WTC11 (cell line): ENCODE data around the gene SELENOH. TPM values are rescaled to one million over a fixed set of nuclear protein-coding genes. Genes with fewer than 3 reads are reported as not detected.

Experiments used
- ATF1 ChIP-seq: sonication (generic); formaldehyde crosslinking; IDR thresholded peaks from 2 replicates; pipeline ENCODE4 v1.8.1; 2023; ENCODE audit warnings: mild to moderate bottlenecking, moderate library complexity, missing genetic modification reagents
- ATF6 ChIP-seq: sonication (generic); formaldehyde crosslinking; IDR thresholded peaks from 2 replicates; pipeline ENCODE4 v1.8.1; 2023; ENCODE audit warnings: mild to moderate bottlenecking, missing genetic modification reagents
- CBFB ChIP-seq: sonication (generic); formaldehyde crosslinking; IDR thresholded peaks from 2 replicates; pipeline ENCODE4 v1.8.1; 2022; ENCODE audit warnings: mild to moderate bottlenecking, low read depth, missing genetic modification reagents
- CDX4 ChIP-seq: fragments of 250-450 bp; sonication (Bioruptor Pico); IDR thresholded peaks from 2 replicates; pipeline ENCODE4 v1.9.0; 2021; ENCODE audit warnings: moderate library complexity, mild to moderate bottlenecking, inconsistent platforms, borderline replicate concordance
- E2F1 ChIP-seq: sonication (generic); formaldehyde crosslinking; IDR thresholded peaks from 2 replicates; pipeline ENCODE4 v1.8.0; 2022; ENCODE audit warnings: mild to moderate bottlenecking, missing genetic modification reagents
- EMX1 ChIP-seq: fragments of 250-450 bp; sonication (Bioruptor Pico); IDR thresholded peaks from 2 replicates; pipeline ENCODE4 v1.8.0; 2021; ENCODE audit warnings: mild to moderate bottlenecking
- ERG ChIP-seq: fragments of 250-450 bp; sonication (Bioruptor Pico); IDR thresholded peaks from 2 replicates; pipeline ENCODE4 v1.8.0; 2021; ENCODE audit warnings: mild to moderate bottlenecking
- ESRRA ChIP-seq: sonication (generic); formaldehyde crosslinking; IDR thresholded peaks from 2 replicates; pipeline ENCODE4 v1.8.1; 2022; ENCODE audit warnings: mild to moderate bottlenecking, missing genetic modification reagents, borderline replicate concordance
- FOXK1 ChIP-seq: sonication (generic); formaldehyde crosslinking; IDR thresholded peaks from 2 replicates; pipeline ENCODE4 v1.8.0; 2022; ENCODE audit warnings: mild to moderate bottlenecking, moderate library complexity, missing genetic modification reagents
- GRHL2 ChIP-seq: fragments of 250-450 bp; sonication (Bioruptor Pico); IDR thresholded peaks from 2 replicates; pipeline ENCODE4 v1.8.0; 2022; ENCODE audit warnings: mild to moderate bottlenecking, moderate library complexity; ENCODE audit not compliant: insufficient replicate concordance, severe bottlenecking
- JAZF1 ChIP-seq: fragments of 250-450 bp; sonication (Bioruptor Pico); IDR thresholded peaks from 2 replicates; pipeline ENCODE4 v1.9.0; 2021; ENCODE audit warnings: moderate library complexity, mild to moderate bottlenecking, inconsistent platforms
- NR3C1 ChIP-seq: sonication (generic); formaldehyde crosslinking; conservative IDR thresholded peaks from 2 replicates; pipeline ENCODE4 v1.8.1; 2023; ENCODE audit warnings: low read depth, mild to moderate bottlenecking, missing genetic modification reagents
- OVOL2 ChIP-seq: fragments of 250-450 bp; sonication (Bioruptor Pico); IDR thresholded peaks from 2 replicates; pipeline ENCODE4 v1.9.0; 2021; ENCODE audit warnings: mild to moderate bottlenecking, borderline replicate concordance
- PRDM15 ChIP-seq: sonication (generic); formaldehyde crosslinking; IDR thresholded peaks from 2 replicates; pipeline ENCODE4 v1.8.0; 2022; ENCODE audit warnings: missing genetic modification reagents
- PREB ChIP-seq: sonication (generic); formaldehyde crosslinking; IDR thresholded peaks from 2 replicates; pipeline ENCODE4 v1.8.1; 2022; ENCODE audit warnings: mild to moderate bottlenecking, missing genetic modification reagents, moderate library complexity, borderline replicate concordance
- RELA ChIP-seq: sonication (generic); formaldehyde crosslinking; IDR thresholded peaks from 2 replicates; pipeline ENCODE4 v1.8.1; 2022; ENCODE audit warnings: missing genetic modification reagents, mild to moderate bottlenecking, borderline replicate concordance
- TEAD1 ChIP-seq: sonication (generic); formaldehyde crosslinking; IDR thresholded peaks from 2 replicates; pipeline ENCODE4 v1.8.0; 2022; ENCODE audit warnings: mild to moderate bottlenecking, missing genetic modification reagents
- TEAD4 ChIP-seq: sonication (generic); formaldehyde crosslinking; IDR thresholded peaks from 2 replicates; pipeline ENCODE4 v1.8.0; 2022; ENCODE audit warnings: mild to moderate bottlenecking, missing genetic modification reagents
- TP53 ChIP-seq: sonication (generic); formaldehyde crosslinking; IDR thresholded peaks from 2 replicates; pipeline ENCODE4 v1.8.1; 2023; ENCODE audit warnings: mild to moderate bottlenecking, missing genetic modification reagents
- USF1 ChIP-seq: sonication (generic); formaldehyde crosslinking; IDR thresholded peaks from 2 replicates; pipeline ENCODE4 v1.8.0; 2022; ENCODE audit warnings: mild to moderate bottlenecking, missing genetic modification reagents
- ZBTB21 ChIP-seq: sonication (generic); formaldehyde crosslinking; IDR thresholded peaks from 2 replicates; pipeline ENCODE4 v1.8.1; 2023; ENCODE audit warnings: mild to moderate bottlenecking, missing genetic modification reagents, borderline replicate concordance
- ZNF138 ChIP-seq: sonication (generic); formaldehyde crosslinking; conservative IDR thresholded peaks from 2 replicates; pipeline ENCODE4 v1.8.1; 2022; ENCODE audit warnings: mild to moderate bottlenecking, moderate library complexity, missing genetic modification reagents
- ZNF396 ChIP-seq: fragments of 250-450 bp; sonication (Bioruptor Pico); IDR thresholded peaks from 2 replicates; pipeline ENCODE4 v1.8.0; 2021; ENCODE audit warnings: mild to moderate bottlenecking, moderate library complexity, borderline replicate concordance
- ZNF425 ChIP-seq: fragments of 250-450 bp; sonication (Bioruptor Pico); conservative IDR thresholded peaks from 2 replicates; pipeline ENCODE4 v1.9.0; 2021; ENCODE audit warnings: mild to moderate bottlenecking
- ZNF671 ChIP-seq: fragments of 250-450 bp; sonication (Bioruptor Pico); IDR thresholded peaks from 2 replicates; pipeline ENCODE4 v1.8.0; 2021; ENCODE audit warnings: mild to moderate bottlenecking
- total RNA-seq: library from RNA; stranded (reverse); gene quantifications from 3 replicates; pipeline ENCODE4 v1.2.3, GENCODE V29; 2021

The SELENOH gene
- total RNA-seq, 1 experiment from 2014 or later = 251 TPM

GRCh38 chr11:57741132-57742086 is at the start of gene SELENOH (continued):
- TF ChIP-seq FOXK1 (CRISPR knock-in tag) (peak; percentile 97), JAZF1 (no peak), ATF1 (CRISPR knock-in tag) (no peak; the same call in 1 of the 2 replicates), CDX4 (CRISPR knock-in tag) (no peak), ESRRA (CRISPR knock-in tag) (no peak), CBFB (CRISPR knock-in tag) (peak; percentile 93), TEAD1 (CRISPR knock-in tag) (peak; percentile 93), ERG (CRISPR knock-in tag) (no peak; the same call in 1 of the 2 replicates), USF1 (CRISPR knock-in tag) (peak; percentile 96), ZNF138 (CRISPR knock-in tag) (no peak; the same call in 1 of the 2 replicates), GRHL2 (CRISPR knock-in tag) (no peak), TEAD4 (CRISPR knock-in tag) (no peak), ATF6 (CRISPR knock-in tag) (no peak), NR3C1 (CRISPR knock-in tag) (peak; percentile 95; the same call in 1 of the 2 replicates), RELA (CRISPR knock-in tag) (0 out of 2 replicates have a peak, but pooled peaks have one; percentile 71), PRDM15 (CRISPR knock-in tag) (no peak), E2F1 (CRISPR knock-in tag) (no peak), EMX1 (CRISPR knock-in tag) (peak; percentile 88; the same call in 1 of the 2 replicates), ZNF671 (CRISPR knock-in tag) (no peak; the same call in 1 of the 2 replicates), PREB (CRISPR knock-in tag) (no peak), ZNF425 (CRISPR knock-in tag) (no peak), ZNF396 (CRISPR knock-in tag) (no peak), ZBTB21 (CRISPR knock-in tag) (peak; percentile 83), TP53 (peak; percentile 93; the same call in 1 of the 2 replicates), OVOL2 (CRISPR knock-in tag) (0 out of 2 replicates have a peak, but pooled peaks have one; percentile 54)
